ENCODE data around the gene UBE2D2.

DNA sequence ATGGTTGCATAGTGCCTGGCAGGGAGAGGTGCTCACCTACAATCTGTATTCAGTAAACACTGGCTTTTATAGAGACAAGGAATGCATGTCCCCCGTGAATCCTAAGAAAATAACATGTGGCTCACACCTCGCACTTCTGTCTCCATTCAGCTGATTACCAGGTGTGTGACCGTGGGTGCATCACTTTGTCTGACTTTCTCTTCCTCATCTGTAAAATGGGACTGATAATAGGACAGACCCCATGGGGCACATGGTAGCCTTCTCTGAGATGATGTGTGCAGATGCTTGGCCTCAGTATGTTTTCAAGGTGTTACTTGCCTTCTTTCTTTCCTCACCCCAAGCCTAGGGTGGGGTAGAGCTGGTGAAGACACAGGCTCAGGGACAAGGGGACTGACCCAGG lies 93.3 kb downstream of the UBE2D2 start:
- TF ChIP-seq POLR2A (IDR thresholded peaks at IDR 0.05): no peak
- TF ChIP-seq CTCF (IDR thresholded peaks at IDR 0.05): no peak

Measured in testis (tissue), 2 donors.